ENCODE data around the gene CCR7.

The CCR7 gene

GRCh38 chr17:40535924-40536294, 29.4 kb downstream of the CCR7 start:
- DNase-seq (ENCODE audit: low read depth in 2 of 2), result no peak

- DNase-seq (ENCODE audit: low read depth in 2 of 2), result no peak
Measured at GRCh38 chr17:40535438-40535837, 29.8 kb downstream of the CCR7 start.

- no peak for DNase-seq (ENCODE audit: low read depth in 2 of 2)
Measured at GRCh38 chr17:40534371-40535189, 30.7 kb downstream of the CCR7 start.

GRCh38 chr17:40533896-40534295, 31.4 kb downstream of the CCR7 start:
- no peak for DNase-seq (ENCODE audit: low read depth in 2 of 2)

GRCh38 chr17:40532520-40533253, 32.6 kb downstream of the CCR7 start:
- no peak for DNase-seq (ENCODE audit: low read depth in 2 of 2)

GRCh38 chr17:40531051-40531991, 34.0 kb downstream of the CCR7 start:
- DNase-seq (ENCODE audit: low read depth in 2 of 2), result no peak

GRCh38 chr17:40530531-40530994, 34.7 kb downstream of the CCR7 start:
- DNase-seq (ENCODE audit: low read depth in 2 of 2), result no peak

GRCh38 chr17:40529991-40530390, 35.3 kb downstream of the CCR7 start:
- DNase-seq (ENCODE audit: low read depth in 2 of 2), result no peak

- no peak for DNase-seq (ENCODE audit: low read depth in 2 of 2)
Measured at GRCh38 chr17:40528692-40529417, 36.4 kb downstream of the CCR7 start.

- no peak for DNase-seq (ENCODE audit: low read depth in 2 of 2)
Measured at GRCh38 chr17:40526668-40527067, 38.6 kb downstream of the CCR7 start.

- no peak for DNase-seq (ENCODE audit: low read depth in 2 of 2)
Measured at GRCh38 chr17:40525294-40525693, 40.0 kb downstream of the CCR7 start.

GRCh38 chr17:40524243-40524965, 40.9 kb downstream of the CCR7 start:
- no peak for DNase-seq (ENCODE audit: low read depth in 2 of 2)

GRCh38 chr17:40522961-40523310, 42.3 kb downstream of the CCR7 start:
- no peak for DNase-seq (ENCODE audit: low read depth in 2 of 2)

- no peak for DNase-seq (ENCODE audit: low read depth in 2 of 2)
Measured at GRCh38 chr17:40522250-40522960, 42.9 kb downstream of the CCR7 start.

GRCh38 chr17:40520991-40521453, 44.2 kb downstream of the CCR7 start:
- no peak for DNase-seq (ENCODE audit: low read depth in 2 of 2)

- no peak for DNase-seq (ENCODE audit: low read depth in 2 of 2)
Measured at GRCh38 chr17:40519089-40519775, 46.0 kb downstream of the CCR7 start.

- DNase-seq (ENCODE audit: low read depth in 2 of 2), result no peak
Measured at GRCh38 chr17:40518401-40519088, 46.7 kb downstream of the CCR7 start.

GRCh38 chr17:40517981-40518380, 47.3 kb downstream of the CCR7 start:
- DNase-seq (ENCODE audit: low read depth in 2 of 2), result no peak

GRCh38 chr17:40517286-40517662, 48.0 kb downstream of the CCR7 start:
- no peak for DNase-seq (ENCODE audit: low read depth in 2 of 2)

Data from fibroblast of skin of left biceps (primary cell).